Measurements from ENCODE around the gene PAPPA2.

- TF ChIP-seq CTCF (IDR thresholded peaks at IDR 0.05) (no peak), POLR2A (IDR thresholded peaks at IDR 0.05) (no peak)
Observed at GRCh38 chr1:176741181-176741580, 278.2 kb downstream of the PAPPA2 start.

Data from right lobe of liver (tissue), 4 donors.